ENCODE data around the gene CUTA. TPM values are rescaled to one million over a fixed set of nuclear protein-coding genes. Genes with fewer than 3 reads are reported as not detected.

The CUTA gene
- total RNA-seq, 1 donor from 2014 or later, result 319 TPM

GRCh38 chr6:33428966-33429749, 11.3 kb upstream of the CUTA start:
- H3K27ac Mint-ChIP-seq (ENCODE audit: unreplicated experiment), result peak overlapping the region; percentile 91
- H3K4me3 Mint-ChIP-seq, result peak overlapping the region; percentile 95
- no peak for TF ChIP-seq CTCF (conservative IDR thresholded peaks at IDR 0.05)

GRCh38 chr6:33428224-33428965, 10.5 kb upstream of the CUTA start:
- H3K9me3 Mint-ChIP-seq, result no peaks in the 10 kb centered on the region
- peaks cover 13% of the 10 kb centered on the region for H3K36me3 Mint-ChIP-seq (ENCODE audit: low read depth)
- DNase-seq (ENCODE audit: low read depth, low spot score), result no peak
- H3K4me1 Mint-ChIP-seq, result peaks cover 90% of the 10 kb centered on the region
- peak overlapping the region; percentile 91 for H3K27ac Mint-ChIP-seq (ENCODE audit: unreplicated experiment)
- no peaks in the 10 kb centered on the region for H3K27me3 Mint-ChIP-seq (ENCODE audit: low read depth)
- peak overlapping the region; percentile 95 for H3K4me3 Mint-ChIP-seq
- peak; percentile 61 for TF ChIP-seq CTCF (conservative IDR thresholded peaks at IDR 0.05)

More at GRCh38 chr6:33428966-33429749, 11.3 kb upstream of the CUTA start:
- Mint-ChIP-seq H3K27me3 (ENCODE audit: low read depth) (no peaks in the 10 kb centered on the region), H3K36me3 (ENCODE audit: low read depth) (peaks cover 8% of the 10 kb centered on the region), H3K9me3 (no peaks in the 10 kb centered on the region), H3K4me1 (peaks cover 88% of the 10 kb centered on the region)
- DNase-seq (ENCODE audit: low read depth, low spot score), result no peak

- H3K27ac Mint-ChIP-seq (ENCODE audit: unreplicated experiment), result peak overlapping the region; percentile 92
- peak overlapping the region; percentile 95 for H3K4me3 Mint-ChIP-seq
- peak; percentile 57 for DNase-seq (ENCODE audit: low read depth, low spot score)
- H3K9me3 Mint-ChIP-seq, result no peaks in the 10 kb centered on the region
- peaks cover 15% of the 10 kb centered on the region for H3K36me3 Mint-ChIP-seq (ENCODE audit: low read depth)
- peaks cover 91% of the 10 kb centered on the region for H3K4me1 Mint-ChIP-seq
- TF ChIP-seq CTCF (conservative IDR thresholded peaks at IDR 0.05), result no peak
- no peaks in the 10 kb centered on the region for H3K27me3 Mint-ChIP-seq (ENCODE audit: low read depth)
Observed at GRCh38 chr6:33427585-33428223, 9.8 kb upstream of the CUTA start.

- Mint-ChIP-seq H3K4me3 (peak overlapping the region; percentile 95), H3K27ac (ENCODE audit: unreplicated experiment) (peak overlapping the region; percentile 92), H3K36me3 (ENCODE audit: low read depth) (peaks cover 13% of the 10 kb centered on the region), H3K4me1 (peaks cover 89% of the 10 kb centered on the region), H3K9me3 (no peaks in the 10 kb centered on the region), H3K27me3 (ENCODE audit: low read depth) (no peaks in the 10 kb centered on the region)
- no peak for DNase-seq (ENCODE audit: low read depth, low spot score)
- TF ChIP-seq CTCF (conservative IDR thresholded peaks at IDR 0.05), result no peak
Observed at GRCh38 chr6:33426590-33427511, 8.9 kb upstream of the CUTA start.

Data from neural crest cell (in vitro differentiated cells).